Fibroblast of villous mesenchyme (primary cell): ENCODE data around the gene RGS2. TPM values are rescaled to one million over a fixed set of nuclear protein-coding genes. Genes with fewer than 3 reads are reported as not detected.

ENCODE experiments used
- DNase-seq: peaks from one replicate; pipeline ENCODE4 v3.0.0-alpha.2; 2010; ENCODE audit warnings: low read depth
- H3K4me3 ChIP-seq: 2 replicates; pipeline ENCODE4 v1.5.1; 2011; ENCODE audit warnings: low read depth, mild to moderate bottlenecking, low read length
- CTCF ChIP-seq: IDR thresholded peaks from 2 replicates; pipeline ENCODE4 v1.5.1; 2012; ENCODE audit warnings: low read depth, mild to moderate bottlenecking, low read length; ENCODE audit not compliant: insufficient read depth
- total RNA-seq: library from RNA; depleted of rRNA; stranded (reverse); fragments of >200 nt; gene quantifications from 2 replicates; pipeline ENCODE4 v1.2.3, GENCODE V29; 2012

The RGS2 gene
- total RNA-seq, 1 donor, result 25.9 TPM

GRCh38 chr1:192810253-192810880, 1.5 kb downstream of the RGS2 start:
- peak overlapping the region; percentile 87 for H3K4me3 ChIP-seq
- DNase-seq, result peak; percentile 63
- no peak for TF ChIP-seq CTCF

GRCh38 chr1:192811006-192811405, 2.2 kb downstream of the RGS2 start:
- no peak for DNase-seq
- peak overlapping the region; percentile 87 for H3K4me3 ChIP-seq
- no peak for TF ChIP-seq CTCF

- TF ChIP-seq CTCF, result no peak
- H3K4me3 ChIP-seq, result peak overlapping the region; percentile 20
- no peak for DNase-seq
Measured at GRCh38 chr1:192811594-192812239, 2.9 kb downstream of the RGS2 start.

- no peak overlapping the region for H3K4me3 ChIP-seq
- DNase-seq, result peak; percentile 42
- TF ChIP-seq CTCF, result no peak
Measured at GRCh38 chr1:192812420-192813209, 3.8 kb downstream of the RGS2 start.

- H3K4me3 ChIP-seq, result no peak overlapping the region
- no peak for TF ChIP-seq CTCF
- DNase-seq, result no peak
Measured at GRCh38 chr1:192814805-192815204, 6.0 kb downstream of the RGS2 start.

GRCh38 chr1:192817246-192817645, 8.4 kb downstream of the RGS2 start:
- no peak for TF ChIP-seq CTCF
- H3K4me3 ChIP-seq, result no peak overlapping the region

More at GRCh38 chr1:192817246-192817645, 8.4 kb downstream of the RGS2 start:
- no peak for DNase-seq
